Peyer's patch (tissue), 4 donors: ENCODE measurements around the gene KCTD10.

Source experiments
- POLR2A ChIP-seq, 2 donors: fragments of 450-650 bp; IDR thresholded peaks; one replicate each; pipeline ENCODE4 v1.5.1; 2017; ENCODE audit warnings: antibody characterized with exemption in 2 of 2, mild to moderate bottlenecking in 2 of 2, moderate library complexity in 2 of 2
- TF ChIP-seq, protein P1 (sequence below), 6 experiments: fragments of 450-650 bp in 4 of 6; fragments of 200-600 bp in 2 of 6; sonication (generic) in 1 of 6; IDR thresholded peaks; one replicate each; pipeline ENCODE4 v1.5.1; 2017 to 2019; ENCODE audit warnings: antibody characterized with exemption in 6 of 6, mild to moderate bottlenecking in 3 of 6, moderate library complexity in 1 of 6

- TF ChIP-seq, protein P1, sequence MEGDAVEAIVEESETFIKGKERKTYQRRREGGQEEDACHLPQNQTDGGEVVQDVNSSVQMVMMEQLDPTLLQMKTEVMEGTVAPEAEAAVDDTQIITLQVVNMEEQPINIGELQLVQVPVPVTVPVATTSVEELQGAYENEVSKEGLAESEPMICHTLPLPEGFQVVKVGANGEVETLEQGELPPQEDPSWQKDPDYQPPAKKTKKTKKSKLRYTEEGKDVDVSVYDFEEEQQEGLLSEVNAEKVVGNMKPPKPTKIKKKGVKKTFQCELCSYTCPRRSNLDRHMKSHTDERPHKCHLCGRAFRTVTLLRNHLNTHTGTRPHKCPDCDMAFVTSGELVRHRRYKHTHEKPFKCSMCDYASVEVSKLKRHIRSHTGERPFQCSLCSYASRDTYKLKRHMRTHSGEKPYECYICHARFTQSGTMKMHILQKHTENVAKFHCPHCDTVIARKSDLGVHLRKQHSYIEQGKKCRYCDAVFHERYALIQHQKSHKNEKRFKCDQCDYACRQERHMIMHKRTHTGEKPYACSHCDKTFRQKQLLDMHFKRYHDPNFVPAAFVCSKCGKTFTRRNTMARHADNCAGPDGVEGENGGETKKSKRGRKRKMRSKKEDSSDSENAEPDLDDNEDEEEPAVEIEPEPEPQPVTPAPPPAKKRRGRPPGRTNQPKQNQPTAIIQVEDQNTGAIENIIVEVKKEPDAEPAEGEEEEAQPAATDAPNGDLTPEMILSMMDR (IDR thresholded peaks at IDR 0.05), result no peak
- no peak for TF ChIP-seq POLR2A (IDR thresholded peaks at IDR 0.05)
These were observed 42.5 kb downstream of the KCTD10 start for GRCh38 chr12:109434582-109434981.
